GM12878 (cell line): ENCODE measurements around the gene SLC9C1. TPM values are rescaled to one million over a fixed set of nuclear protein-coding genes. Genes with fewer than 3 reads are reported as not detected.
A peak's percentile ranks its signal among the peaks of the same experiment; 100 is the strongest.

Source experiments
- EGR1 ChIP-seq, 2 experiments: IDR thresholded peaks; 1 replicate in 1 of 2; 2 replicates in 1 of 2; pipeline ENCODE4 v1.6.1; 2011 to 2012; ENCODE audit warnings: low read depth in 2 of 2, low read length in 2 of 2, borderline replicate concordance in 1 of 2, mild to moderate bottlenecking in 1 of 2, moderate library complexity in 1 of 2
- FOXK2 ChIP-seq: fragments of 450-650 bp; IDR thresholded peaks from 2 replicates; pipeline ENCODE4 v1.6.1; 2017; ENCODE audit warnings: mild to moderate bottlenecking, moderate library complexity
- FOXM1 ChIP-seq: IDR thresholded peaks from 2 replicates; pipeline ENCODE4 v1.6.1; 2012; ENCODE audit warnings: low read depth, mild to moderate bottlenecking, inconsistent platforms, low read length, moderate library complexity
- JUND ChIP-seq: IDR thresholded peaks from 2 replicates; pipeline ENCODE4 v1.6.1; 2012; ENCODE audit warnings: low read depth, mild to moderate bottlenecking, low read length, improper control_type of control experiment, moderate library complexity
- KAT2A ChIP-seq: conservative IDR thresholded peaks from 2 replicates; pipeline ENCODE4 v1.6.1; 2011; ENCODE audit warnings: low read depth, low read length; ENCODE audit not compliant: control insufficient read depth
- MEF2B ChIP-seq: fragments of 450-650 bp; IDR thresholded peaks from 2 replicates; pipeline ENCODE4 v1.6.1; 2018; ENCODE audit warnings: mild to moderate bottlenecking, moderate library complexity; ENCODE audit not compliant: partially characterized antibody, poor library complexity, severe bottlenecking
- RAD21 ChIP-seq: IDR thresholded peaks from 2 replicates; pipeline ENCODE4 v1.6.1; 2011; ENCODE audit warnings: mild to moderate bottlenecking, low read depth, low read length, moderate library complexity; ENCODE audit not compliant: insufficient read depth
- SMARCA5 ChIP-seq: fragments of 450-650 bp; IDR thresholded peaks from 2 replicates; pipeline ENCODE4 v1.6.1; 2017; ENCODE audit warnings: mild to moderate bottlenecking
- SPI1 ChIP-seq: IDR thresholded peaks from 2 replicates; pipeline ENCODE4 v1.6.1; 2011; ENCODE audit warnings: low read depth, mild to moderate bottlenecking, low read length, moderate library complexity, borderline replicate concordance; ENCODE audit not compliant: insufficient read depth
- SUZ12 ChIP-seq: fragments of 200-600 bp; sonication (generic); IDR thresholded peaks from one replicate; pipeline ENCODE4 v1.6.1; 2018; ENCODE audit warnings: antibody characterized with exemption, mild to moderate bottlenecking; ENCODE audit not compliant: unreplicated experiment
- polyA plus RNA-seq, 11 experiments: library from polyadenylated mRNA; depleted of rRNA in 4 of 11; unstranded in 6 of 11; stranded (reverse) in 5 of 11; fragments of >200 nt; fragmentation: Nextera tagmentation in 4 of 11; fragmentation: Illumina TruSeq in 1 of 11; extraction: Ambion mirVana in 4 of 11; extraction: Trizol in 1 of 11; gene quantifications; 1 replicate in 1 of 11; 2 replicates in 10 of 11; pipeline versions ENCODE4 v1.2.1 to v1.2.3, GENCODE V29; 2011 to 2016; ENCODE audit warnings: inconsistent platforms in 2 of 11, missing spikeins in 2 of 11, low read depth in 1 of 11
- total RNA-seq, 4 experiments: library from RNA; depleted of rRNA in 3 of 4; stranded (reverse); fragments of >200 nt in 3 of 4; fragmentation: Illumina TruSeq in 1 of 4; extraction: Trizol in 1 of 4; gene quantifications; 2 replicates each; pipeline versions ENCODE4 v1.2.1 to v1.2.3, GENCODE V29; 2013 to 2021
- TF ChIP-seq, protein P1 (sequence below): fragments of 450-650 bp; formaldehyde crosslinking; IDR thresholded peaks from 2 replicates; pipeline ENCODE4 v1.4.0; 2020; ENCODE audit warnings: mild to moderate bottlenecking, moderate library complexity
- TF ChIP-seq, protein P2 (sequence below): fragments of 450-650 bp; IDR thresholded peaks from 2 replicates; pipeline ENCODE4 v1.6.1; 2017; ENCODE audit warnings: mild to moderate bottlenecking
- TF ChIP-seq, protein P3 (sequence below): fragments of 450-650 bp; IDR thresholded peaks from 2 replicates; pipeline ENCODE4 v1.6.1; 2014; ENCODE audit warnings: mild to moderate bottlenecking
- TF ChIP-seq, protein P4 (sequence below): fragments of 450-650 bp; IDR thresholded peaks from 2 replicates; pipeline ENCODE4 v1.6.1; 2016; ENCODE audit warnings: mild to moderate bottlenecking
- TF ChIP-seq, protein P5 (sequence below): fragments of 450-650 bp; IDR thresholded peaks from 2 replicates; pipeline ENCODE4 v1.6.1; 2017; ENCODE audit warnings: mild to moderate bottlenecking, low read depth, inconsistent platforms; ENCODE audit not compliant: poor library complexity, severe bottlenecking

SLC9C1 gene
- total and polyA plus RNA-seq, 10 of the 15 experiments (the other 5 are each of a cell fraction or from before 2014, with no cell fraction given) = not detected

DNA sequence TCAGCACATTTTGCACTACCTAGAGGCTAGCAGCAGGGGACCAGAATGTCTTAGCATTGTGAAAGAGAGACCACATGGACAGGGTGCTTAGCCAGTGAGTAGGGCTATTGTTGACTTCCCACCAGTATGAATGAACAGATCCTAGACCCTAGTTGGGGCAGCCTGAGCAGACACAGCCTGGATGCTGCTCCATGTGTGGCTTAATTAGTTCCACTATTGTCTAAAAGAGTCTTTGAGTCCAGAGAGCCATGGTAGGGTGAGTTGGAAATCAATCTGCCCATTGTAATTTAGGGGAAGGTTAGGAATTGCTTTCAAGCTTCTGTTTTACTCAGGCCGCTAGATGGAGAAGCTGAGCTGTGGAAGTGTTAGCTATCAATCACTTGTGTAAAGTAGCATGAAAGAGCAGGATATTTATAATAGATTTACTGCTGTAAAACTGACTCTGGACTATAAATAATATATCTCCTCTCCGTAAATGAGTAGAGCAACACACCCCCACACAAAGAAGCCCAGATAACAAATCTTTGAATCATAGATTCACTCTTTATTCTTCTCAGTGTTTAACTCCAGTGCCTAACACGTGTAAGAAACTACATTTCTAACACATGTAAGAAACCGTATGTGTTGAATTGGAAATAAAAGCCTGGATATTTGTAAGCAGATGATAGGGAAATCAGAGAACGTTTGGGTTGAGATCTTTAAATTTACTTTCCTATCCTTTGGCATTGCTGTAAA lies 156.9 kb downstream of the SLC9C1 start (continued):
- TF ChIP-seq FOXK2 = no peak
- no peak for TF ChIP-seq SUZ12
- no peak for TF ChIP-seq SPI1
- TF ChIP-seq EGR1 (IDR thresholded peaks at IDR 0.05; ENCODE audit: borderline replicate concordance in 1 of 2, low read depth in 2 of 2, low read length in 2 of 2) = no peak
- no peak for TF ChIP-seq SMARCA5
- TF ChIP-seq, protein P1, sequence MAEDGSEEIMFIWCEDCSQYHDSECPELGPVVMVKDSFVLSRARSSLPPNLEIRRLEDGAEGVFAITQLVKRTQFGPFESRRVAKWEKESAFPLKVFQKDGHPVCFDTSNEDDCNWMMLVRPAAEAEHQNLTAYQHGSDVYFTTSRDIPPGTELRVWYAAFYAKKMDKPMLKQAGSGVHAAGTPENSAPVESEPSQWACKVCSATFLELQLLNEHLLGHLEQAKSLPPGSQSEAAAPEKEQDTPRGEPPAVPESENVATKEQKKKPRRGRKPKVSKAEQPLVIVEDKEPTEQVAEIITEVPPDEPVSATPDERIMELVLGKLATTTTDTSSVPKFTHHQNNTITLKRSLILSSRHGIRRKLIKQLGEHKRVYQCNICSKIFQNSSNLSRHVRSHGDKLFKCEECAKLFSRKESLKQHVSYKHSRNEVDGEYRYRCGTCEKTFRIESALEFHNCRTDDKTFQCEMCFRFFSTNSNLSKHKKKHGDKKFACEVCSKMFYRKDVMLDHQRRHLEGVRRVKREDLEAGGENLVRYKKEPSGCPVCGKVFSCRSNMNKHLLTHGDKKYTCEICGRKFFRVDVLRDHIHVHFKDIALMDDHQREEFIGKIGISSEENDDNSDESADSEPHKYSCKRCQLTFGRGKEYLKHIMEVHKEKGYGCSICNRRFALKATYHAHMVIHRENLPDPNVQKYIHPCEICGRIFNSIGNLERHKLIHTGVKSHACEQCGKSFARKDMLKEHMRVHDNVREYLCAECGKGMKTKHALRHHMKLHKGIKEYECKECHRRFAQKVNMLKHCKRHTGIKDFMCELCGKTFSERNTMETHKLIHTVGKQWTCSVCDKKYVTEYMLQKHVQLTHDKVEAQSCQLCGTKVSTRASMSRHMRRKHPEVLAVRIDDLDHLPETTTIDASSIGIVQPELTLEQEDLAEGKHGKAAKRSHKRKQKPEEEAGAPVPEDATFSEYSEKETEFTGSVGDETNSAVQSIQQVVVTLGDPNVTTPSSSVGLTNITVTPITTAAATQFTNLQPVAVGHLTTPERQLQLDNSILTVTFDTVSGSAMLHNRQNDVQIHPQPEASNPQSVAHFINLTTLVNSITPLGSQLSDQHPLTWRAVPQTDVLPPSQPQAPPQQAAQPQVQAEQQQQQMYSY (CRISPR knock-in tag) = no peak
- peak; percentile 94 for TF ChIP-seq RAD21
- TF ChIP-seq, protein P2, sequence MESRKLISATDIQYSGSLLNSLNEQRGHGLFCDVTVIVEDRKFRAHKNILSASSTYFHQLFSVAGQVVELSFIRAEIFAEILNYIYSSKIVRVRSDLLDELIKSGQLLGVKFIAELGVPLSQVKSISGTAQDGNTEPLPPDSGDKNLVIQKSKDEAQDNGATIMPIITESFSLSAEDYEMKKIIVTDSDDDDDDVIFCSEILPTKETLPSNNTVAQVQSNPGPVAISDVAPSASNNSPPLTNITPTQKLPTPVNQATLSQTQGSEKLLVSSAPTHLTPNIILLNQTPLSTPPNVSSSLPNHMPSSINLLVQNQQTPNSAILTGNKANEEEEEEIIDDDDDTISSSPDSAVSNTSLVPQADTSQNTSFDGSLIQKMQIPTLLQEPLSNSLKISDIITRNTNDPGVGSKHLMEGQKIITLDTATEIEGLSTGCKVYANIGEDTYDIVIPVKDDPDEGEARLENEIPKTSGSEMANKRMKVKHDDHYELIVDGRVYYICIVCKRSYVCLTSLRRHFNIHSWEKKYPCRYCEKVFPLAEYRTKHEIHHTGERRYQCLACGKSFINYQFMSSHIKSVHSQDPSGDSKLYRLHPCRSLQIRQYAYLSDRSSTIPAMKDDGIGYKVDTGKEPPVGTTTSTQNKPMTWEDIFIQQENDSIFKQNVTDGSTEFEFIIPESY = no peak
- no peak for TF ChIP-seq FOXM1
- no peak for TF ChIP-seq KAT2A
- TF ChIP-seq JUND = no peak
- TF ChIP-seq, protein P3, sequence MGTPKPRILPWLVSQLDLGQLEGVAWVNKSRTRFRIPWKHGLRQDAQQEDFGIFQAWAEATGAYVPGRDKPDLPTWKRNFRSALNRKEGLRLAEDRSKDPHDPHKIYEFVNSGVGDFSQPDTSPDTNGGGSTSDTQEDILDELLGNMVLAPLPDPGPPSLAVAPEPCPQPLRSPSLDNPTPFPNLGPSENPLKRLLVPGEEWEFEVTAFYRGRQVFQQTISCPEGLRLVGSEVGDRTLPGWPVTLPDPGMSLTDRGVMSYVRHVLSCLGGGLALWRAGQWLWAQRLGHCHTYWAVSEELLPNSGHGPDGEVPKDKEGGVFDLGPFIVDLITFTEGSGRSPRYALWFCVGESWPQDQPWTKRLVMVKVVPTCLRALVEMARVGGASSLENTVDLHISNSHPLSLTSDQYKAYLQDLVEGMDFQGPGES = no peak
- TF ChIP-seq, protein P4, sequence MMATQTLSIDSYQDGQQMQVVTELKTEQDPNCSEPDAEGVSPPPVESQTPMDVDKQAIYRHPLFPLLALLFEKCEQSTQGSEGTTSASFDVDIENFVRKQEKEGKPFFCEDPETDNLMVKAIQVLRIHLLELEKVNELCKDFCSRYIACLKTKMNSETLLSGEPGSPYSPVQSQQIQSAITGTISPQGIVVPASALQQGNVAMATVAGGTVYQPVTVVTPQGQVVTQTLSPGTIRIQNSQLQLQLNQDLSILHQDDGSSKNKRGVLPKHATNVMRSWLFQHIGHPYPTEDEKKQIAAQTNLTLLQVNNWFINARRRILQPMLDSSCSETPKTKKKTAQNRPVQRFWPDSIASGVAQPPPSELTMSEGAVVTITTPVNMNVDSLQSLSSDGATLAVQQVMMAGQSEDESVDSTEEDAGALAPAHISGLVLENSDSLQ = peak; percentile 92
- TF ChIP-seq, protein P5, sequence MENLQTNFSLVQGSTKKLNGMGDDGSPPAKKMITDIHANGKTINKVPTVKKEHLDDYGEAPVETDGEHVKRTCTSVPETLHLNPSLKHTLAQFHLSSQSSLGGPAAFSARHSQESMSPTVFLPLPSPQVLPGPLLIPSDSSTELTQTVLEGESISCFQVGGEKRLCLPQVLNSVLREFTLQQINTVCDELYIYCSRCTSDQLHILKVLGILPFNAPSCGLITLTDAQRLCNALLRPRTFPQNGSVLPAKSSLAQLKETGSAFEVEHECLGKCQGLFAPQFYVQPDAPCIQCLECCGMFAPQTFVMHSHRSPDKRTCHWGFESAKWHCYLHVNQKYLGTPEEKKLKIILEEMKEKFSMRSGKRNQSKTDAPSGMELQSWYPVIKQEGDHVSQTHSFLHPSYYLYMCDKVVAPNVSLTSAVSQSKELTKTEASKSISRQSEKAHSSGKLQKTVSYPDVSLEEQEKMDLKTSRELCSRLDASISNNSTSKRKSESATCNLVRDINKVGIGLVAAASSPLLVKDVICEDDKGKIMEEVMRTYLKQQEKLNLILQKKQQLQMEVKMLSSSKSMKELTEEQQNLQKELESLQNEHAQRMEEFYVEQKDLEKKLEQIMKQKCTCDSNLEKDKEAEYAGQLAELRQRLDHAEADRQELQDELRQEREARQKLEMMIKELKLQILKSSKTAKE = peak; percentile 59
- TF ChIP-seq MEF2B = no peak
